ENCODE data around the gene PHKB.

DNA sequence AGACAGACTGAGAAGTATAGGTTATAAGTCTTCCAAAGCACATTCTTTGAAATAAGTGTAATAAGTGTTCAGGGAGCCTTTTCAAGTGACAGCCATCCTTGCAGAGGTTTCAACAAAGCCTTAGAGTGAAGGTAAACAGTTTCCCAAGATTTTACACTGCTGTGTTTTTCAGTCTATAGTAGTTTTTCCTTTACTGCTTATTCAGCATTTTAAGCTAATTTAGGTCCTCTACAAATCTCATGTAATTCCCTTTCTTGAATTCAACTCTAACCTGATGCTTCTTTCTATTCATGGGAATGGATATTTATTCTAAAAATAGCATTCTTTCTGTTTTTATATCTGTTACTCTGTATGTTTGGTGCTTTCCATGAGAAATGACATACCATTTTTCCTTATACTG, 211.3 kb downstream of the PHKB start:
- no peak for TF ChIP-seq EZH2 (IDR thresholded peaks at IDR 0.05; ENCODE audit: insufficient read depth, low read length)
- TF ChIP-seq, protein P1, sequence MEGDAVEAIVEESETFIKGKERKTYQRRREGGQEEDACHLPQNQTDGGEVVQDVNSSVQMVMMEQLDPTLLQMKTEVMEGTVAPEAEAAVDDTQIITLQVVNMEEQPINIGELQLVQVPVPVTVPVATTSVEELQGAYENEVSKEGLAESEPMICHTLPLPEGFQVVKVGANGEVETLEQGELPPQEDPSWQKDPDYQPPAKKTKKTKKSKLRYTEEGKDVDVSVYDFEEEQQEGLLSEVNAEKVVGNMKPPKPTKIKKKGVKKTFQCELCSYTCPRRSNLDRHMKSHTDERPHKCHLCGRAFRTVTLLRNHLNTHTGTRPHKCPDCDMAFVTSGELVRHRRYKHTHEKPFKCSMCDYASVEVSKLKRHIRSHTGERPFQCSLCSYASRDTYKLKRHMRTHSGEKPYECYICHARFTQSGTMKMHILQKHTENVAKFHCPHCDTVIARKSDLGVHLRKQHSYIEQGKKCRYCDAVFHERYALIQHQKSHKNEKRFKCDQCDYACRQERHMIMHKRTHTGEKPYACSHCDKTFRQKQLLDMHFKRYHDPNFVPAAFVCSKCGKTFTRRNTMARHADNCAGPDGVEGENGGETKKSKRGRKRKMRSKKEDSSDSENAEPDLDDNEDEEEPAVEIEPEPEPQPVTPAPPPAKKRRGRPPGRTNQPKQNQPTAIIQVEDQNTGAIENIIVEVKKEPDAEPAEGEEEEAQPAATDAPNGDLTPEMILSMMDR (IDR thresholded peaks at IDR 0.05; ENCODE audit: insufficient read depth, low read depth, low read length) = no peak
